CD14-positive monocyte (primary cell): ENCODE results near the gene LCOR. TPM values are rescaled to one million over a fixed set of nuclear protein-coding genes. Genes with fewer than 3 reads are reported as not detected.

ENCODE experiments used
- DNase-seq, 3 donors: peaks; one replicate each; pipeline ENCODE4 v3.0.0-alpha.2; 2011 to 2022
- H2AFZ ChIP-seq: 2 replicates; pipeline ENCODE4 v1.6.0; 2012; ENCODE audit warnings: mild to moderate bottlenecking, low read depth, low read length, inconsistent platforms; ENCODE audit not compliant: insufficient read depth, poor library complexity, severe bottlenecking
- H3K27ac ChIP-seq, 2 donors: 1 replicate in 1 of 2; 2 replicates in 1 of 2; pipeline ENCODE4 v1.5.1; 2012 to 2013; ENCODE audit warnings: low read length in 2 of 2, control low read depth in 1 of 2, inconsistent platforms in 1 of 2, low read depth in 1 of 2, mild to moderate bottlenecking in 1 of 2
- H3K27me3 ChIP-seq, 2 donors: one replicate each; pipeline versions ENCODE4 v1.6.0 to v1.6.1; 2011 to 2013; ENCODE audit warnings: low read length in 2 of 2; ENCODE audit not compliant: control insufficient read depth in 2 of 2, insufficient read depth in 2 of 2
- H3K36me3 ChIP-seq, 2 donors: replicated peaks in 1 of 2; 1 replicate in 1 of 2; 2 replicates in 1 of 2; pipeline versions ENCODE4 v1.5.1 to v1.6.1; 2012 to 2013; ENCODE audit warnings: low read length in 2 of 2, control low read depth in 1 of 2, inconsistent platforms in 1 of 2, mild to moderate bottlenecking in 1 of 2; ENCODE audit not compliant: insufficient read depth in 2 of 2, control insufficient read depth in 1 of 2
- H3K4me1 ChIP-seq, 2 donors: 1 replicate in 1 of 2; 2 replicates in 1 of 2; pipeline versions ENCODE4 v1.5.1 to v1.6.1; 2012 to 2013; ENCODE audit warnings: low read length in 2 of 2, control low read depth in 1 of 2, inconsistent platforms in 1 of 2, mild to moderate bottlenecking in 1 of 2, moderate library complexity in 1 of 2; ENCODE audit not compliant: insufficient read depth in 2 of 2, control insufficient read depth in 1 of 2
- H3K4me2 ChIP-seq: replicated peaks from 2 replicates; pipeline ENCODE3; 2012; ENCODE audit warnings: low read length, moderate library complexity, mild to moderate bottlenecking; ENCODE audit not compliant: poor library complexity, severe bottlenecking; ENCODE audit errors: extremely low read depth
- H3K4me3 ChIP-seq, 3 experiments: fragments of 200-600 bp in 1 of 3; sonication (generic) in 1 of 3; replicated peaks in 1 of 3; 1 replicate in 2 of 3; 2 replicates in 1 of 3; pipeline ENCODE4 v1.5.1; 2011 to 2013; ENCODE audit warnings: low read length in 3 of 3, mild to moderate bottlenecking in 3 of 3, control low read depth in 2 of 3, low read depth in 2 of 3, inconsistent platforms in 1 of 3, moderate library complexity in 1 of 3
- H3K79me2 ChIP-seq: 2 replicates; pipeline ENCODE4 v1.6.0; 2012; ENCODE audit warnings: mild to moderate bottlenecking, control low read depth, inconsistent platforms, low read length, moderate library complexity; ENCODE audit not compliant: insufficient read depth
- H3K9ac ChIP-seq: 2 replicates; pipeline ENCODE4 v1.6.0; 2017; ENCODE audit warnings: low read length, mild to moderate bottlenecking; ENCODE audit not compliant: insufficient read depth, poor library complexity, severe bottlenecking
- H3K9me3 ChIP-seq, 2 donors: replicated peaks in 1 of 2; 1 replicate in 1 of 2; 2 replicates in 1 of 2; pipeline versions ENCODE4 v1.5.1 to v1.6.1; 2012 to 2013; ENCODE audit warnings: low read length in 2 of 2, control low read depth in 1 of 2; ENCODE audit not compliant: control insufficient read depth in 1 of 2, insufficient read depth in 1 of 2
- H4K20me1 ChIP-seq: 2 replicates; pipeline ENCODE4 v1.6.0; 2012; ENCODE audit warnings: mild to moderate bottlenecking, low read length, control low read depth, moderate library complexity; ENCODE audit not compliant: insufficient read depth
- H3K27ac Mint-ChIP-seq, 7 donors: one replicate each; pipeline ENCODE4 v1.8.0; 2020; ENCODE audit warnings: mild to moderate bottlenecking in 7 of 7, mixed read lengths in 7 of 7, moderate library complexity in 6 of 7, inconsistent platforms in 2 of 7
- H3K27me3 Mint-ChIP-seq, 3 donors: one replicate each; pipeline ENCODE4 v1.8.0; 2021 to 2022; ENCODE audit warnings: low read depth in 3 of 3, mild to moderate bottlenecking in 3 of 3, mixed read lengths in 3 of 3, moderate library complexity in 3 of 3, inconsistent platforms in 1 of 3
- H3K36me3 Mint-ChIP-seq, 2 donors: one replicate each; pipeline ENCODE4 v1.8.0; 2020; ENCODE audit warnings: mixed read lengths in 2 of 2, inconsistent platforms in 1 of 2, mild to moderate bottlenecking in 1 of 2
- H3K4me1 Mint-ChIP-seq: one replicate; pipeline ENCODE4 v1.8.0; 2020; ENCODE audit warnings: mild to moderate bottlenecking, mixed read lengths
- H3K4me3 Mint-ChIP-seq, 2 donors: one replicate each; pipeline ENCODE4 v1.8.0; 2020; ENCODE audit warnings: mild to moderate bottlenecking in 2 of 2, mixed read lengths in 2 of 2, moderate library complexity in 1 of 2
- H3K9me3 Mint-ChIP-seq, 7 donors: one replicate each; pipeline ENCODE4 v1.8.0; 2020 to 2022; ENCODE audit warnings: mixed read lengths in 7 of 7, mild to moderate bottlenecking in 6 of 7, moderate library complexity in 6 of 7, inconsistent platforms in 2 of 7
- CTCF ChIP-seq: fragments of 200-600 bp; IDR thresholded peaks from one replicate; pipeline ENCODE4 v1.8.0; 2022; ENCODE audit warnings: antibody characterized with exemption, mild to moderate bottlenecking
- WGBS: methylation state at CpG from one replicate; pipeline ENCODE4 v1.1.5; 2013; ENCODE audit warnings: missing lambda C conversion rate; ENCODE audit not compliant: insufficient coverage; 5-methylcytosine and 5-hydroxymethylcytosine counted together
- intact Hi-C, 2 donors: fragments of 100-400 bp; cut with micrococcal nuclease; formaldehyde crosslinking; loops; one replicate each; pipeline versions ENCODE4 v1.15.0 to v1.15.1; 2023
- polyA plus RNA-seq, 3 donors: library from polyadenylated mRNA; depleted of rRNA in 1 of 3; unstranded in 2 of 3; stranded (reverse) in 1 of 3; fragments of 300-500 nt in 2 of 3; fragments of >200 nt in 1 of 3; fragmentation: Illumina TruSeq in 2 of 3; gene quantifications; 1 replicate in 2 of 3; 2 replicates in 1 of 3; pipeline ENCODE4 v1.2.3, GENCODE V29; 2012 to 2021

LCOR gene
- polyA plus RNA-seq, 3 donors: 5.7 to 11.8 (median 10.0) TPM

GRCh38 chr10:96789571-96790108, 42.5 kb upstream of the LCOR start:
- DNase-seq: peak in 2 of 3 donors; percentile 6 to 24
- no peaks in the 10 kb centered on the region for H4K20me1 ChIP-seq
- H3K9me3 ChIP-seq: peaks cover under 1 to 1% of the 10 kb centered on the region in 2 donors
- H3K79me2 ChIP-seq: no peaks in the 10 kb centered on the region
- intact Hi-C loops: no loop called here
- no peak for TF ChIP-seq CTCF
- no peak overlapping the region for H2AFZ ChIP-seq
- no peak overlapping the region for H3K27ac ChIP-seq
- Mint-ChIP-seq H3K27ac (peak overlapping the region in 1 of 7 donors; percentile 73), H3K36me3 (no peaks in the 10 kb centered on the region), H3K4me1 (peaks cover 6% of the 10 kb centered on the region), H3K9me3 (no peaks in the 10 kb centered on the region), H3K4me3 (no peak overlapping the region), H3K27me3 (peaks cover 0 to 6% (median 3%) of the 10 kb centered on the region in 3 donors)
- no peak overlapping the region for H3K4me3 ChIP-seq
- H3K9ac ChIP-seq: no peak overlapping the region
- peaks cover 0 to 4% of the 10 kb centered on the region in 2 donors for H3K4me1 ChIP-seq
- no peaks in the 10 kb centered on the region for H3K36me3 ChIP-seq
- 6% methylated on average over 2 of the region's 4 CpGs for WGBS
- no peaks in the 10 kb centered on the region for H3K27me3 ChIP-seq
- no peak overlapping the region for H3K4me2 ChIP-seq

DNA sequence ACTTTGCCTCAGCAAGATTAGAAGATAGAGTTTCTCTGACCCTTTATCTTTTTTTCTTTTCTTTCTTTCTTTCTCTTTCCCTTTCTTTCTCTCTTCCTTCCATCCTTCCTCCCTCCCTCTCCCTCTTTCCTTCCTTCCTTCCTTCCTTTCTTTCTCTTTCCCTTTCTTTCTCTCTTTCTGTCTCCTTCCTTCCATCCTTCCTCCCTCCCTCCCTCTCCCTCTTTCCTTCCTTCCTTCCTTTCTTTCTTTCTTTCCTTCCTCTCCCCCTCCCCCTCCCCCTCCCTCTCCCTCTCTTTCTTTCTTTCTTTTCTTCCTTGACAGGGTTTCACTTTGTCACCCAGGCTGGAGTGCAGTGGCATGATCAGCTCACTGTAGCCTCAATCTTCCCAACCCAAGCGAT, 40.2 kb upstream of the LCOR start:
- no peak for TF ChIP-seq CTCF
- no peaks in the 10 kb centered on the region for H3K9me3 Mint-ChIP-seq
- peak overlapping the region in 1 of 7 donors; percentile 21 for H3K27ac Mint-ChIP-seq
- H3K4me2 ChIP-seq: no peak overlapping the region
- H3K9me3 ChIP-seq: no peaks in the 10 kb centered on the region
- no peaks in the 10 kb centered on the region for H3K79me2 ChIP-seq
- peaks cover 6% of the 10 kb centered on the region for H3K4me1 Mint-ChIP-seq
- no peaks in the 10 kb centered on the region for H3K27me3 ChIP-seq
- no peak for DNase-seq
- H3K27me3 Mint-ChIP-seq: peaks cover 2 to 4% (median 3%) of the 10 kb centered on the region in 3 donors
- H2AFZ ChIP-seq: no peak overlapping the region
- no peak overlapping the region for H3K9ac ChIP-seq
- no peaks in the 10 kb centered on the region for H3K36me3 Mint-ChIP-seq
- no CpG with 5 or more reads among the region's 1 CpG for WGBS
- H3K4me1 ChIP-seq: peaks cover 0 to 4% of the 10 kb centered on the region in 2 donors
- no peak overlapping the region for H3K4me3 Mint-ChIP-seq
- no peaks in the 10 kb centered on the region for H3K36me3 ChIP-seq
- H3K4me3 ChIP-seq: no peak overlapping the region
- intact Hi-C loops: no loop called here
- H3K27ac ChIP-seq: no peak overlapping the region
- no peaks in the 10 kb centered on the region for H4K20me1 ChIP-seq
